Psoas muscle (tissue), 8 donors: ENCODE results near the gene CASZ1. TPM values are rescaled to one million over a fixed set of nuclear protein-coding genes. Genes with fewer than 3 reads are reported as not detected.
A peak's percentile ranks its signal among the peaks of the same experiment; 100 is the strongest.

ENCODE experiments used
- ATAC-seq, 4 donors: fragments of 200-7000 bp; cut with Tn5 transposase; one replicate each; pipeline ENCODE4 v1.9.1; 2020; ENCODE audit warnings: moderate library complexity in 3 of 4, mild to moderate bottlenecking in 2 of 4
- DNase-seq, 2 donors: peaks; one replicate each; pipeline ENCODE4 v3.0.0-alpha.2; 2020
- H3K27ac ChIP-seq: fragments of 200-600 bp; one replicate; pipeline ENCODE4 v1.8.0; 2022
- H3K27me3 ChIP-seq, 3 donors: fragments of 200-600 bp in 1 of 3; one replicate each; pipeline versions ENCODE4 v1.6.1 to v1.8.0; 2013 to 2022; ENCODE audit warnings: low read length in 2 of 3, mild to moderate bottlenecking in 2 of 3, moderate library complexity in 1 of 3; ENCODE audit not compliant: insufficient read depth in 3 of 3
- H3K36me3 ChIP-seq, 2 donors: fragments of 200-600 bp in 1 of 2; one replicate each; pipeline versions ENCODE4 v1.6.1 to v1.8.0; 2013 to 2022; ENCODE audit warnings: low read depth in 1 of 2, mild to moderate bottlenecking in 1 of 2, moderate library complexity in 1 of 2; ENCODE audit not compliant: insufficient read depth in 1 of 2
- H3K4me1 ChIP-seq: fragments of 200-600 bp; one replicate; pipeline ENCODE4 v1.8.0; 2022
- H3K4me3 ChIP-seq: fragments of 200-600 bp; one replicate; pipeline ENCODE4 v1.8.0; 2022; ENCODE audit warnings: mild to moderate bottlenecking
- H3K9me3 ChIP-seq: fragments of 200-600 bp; one replicate; pipeline ENCODE4 v1.8.0; 2022
- WGBS, 3 donors: extraction: QIAGEN DNeasy Blood & Tissue Kit; methylation state at CpG; one replicate each; pipeline versions ENCODE4 v1.1.6 to v1.1.7; 2013; 5-methylcytosine and 5-hydroxymethylcytosine counted together
- intact Hi-C, 2 donors: fragments of 100-400 bp; cut with DNase I; formaldehyde crosslinking; loops; one replicate each; pipeline versions ENCODE4 v1.11.0 to v1.14.2; 2022
- polyA plus RNA-seq, 3 donors: library from polyadenylated mRNA; stranded (reverse); fragments of 200-250 nt; gene quantifications; one replicate each; pipeline ENCODE4 v1.2.3, GENCODE V29; 2013
- total RNA-seq, 4 donors: library from RNA; stranded (reverse); fragmentation: NEBNext Ultra II Directional in 2 of 4; extraction: Animal tissue kit (Norgen Biotek cat#: 25700) in 2 of 4; gene quantifications; one replicate each; pipeline versions ENCODE4 v1.2.1 to v1.2.4, GENCODE V29; 2021 to 2023
- TF ChIP-seq, protein P1 (sequence below): fragments of 200-600 bp; IDR thresholded peaks from one replicate; pipeline ENCODE4 v1.8.0; 2022; ENCODE audit warnings: antibody characterized with exemption
- donor health status: healthy with polysubstance abuse.
- donor health status: DM: no; HTN: no; CAD: no; lungs with moderate emphysema.
- donor health status: Bipolar disorder and iron deficiency.
- donor health status: healthy.
- donor health status: DM: yes; HTN: yes; CAD: no.
- donor health status: DM: no; HTN: no; CAD: no.
- donor health status: DM: no; HTN: no; CAD: no.
- donor health status: DM: yes; HTN: yes; CAD: no.

The CASZ1 gene
- total and polyA plus RNA-seq, 7 donors: 2.6 to 83.3 (median 53.1) TPM

DNA sequence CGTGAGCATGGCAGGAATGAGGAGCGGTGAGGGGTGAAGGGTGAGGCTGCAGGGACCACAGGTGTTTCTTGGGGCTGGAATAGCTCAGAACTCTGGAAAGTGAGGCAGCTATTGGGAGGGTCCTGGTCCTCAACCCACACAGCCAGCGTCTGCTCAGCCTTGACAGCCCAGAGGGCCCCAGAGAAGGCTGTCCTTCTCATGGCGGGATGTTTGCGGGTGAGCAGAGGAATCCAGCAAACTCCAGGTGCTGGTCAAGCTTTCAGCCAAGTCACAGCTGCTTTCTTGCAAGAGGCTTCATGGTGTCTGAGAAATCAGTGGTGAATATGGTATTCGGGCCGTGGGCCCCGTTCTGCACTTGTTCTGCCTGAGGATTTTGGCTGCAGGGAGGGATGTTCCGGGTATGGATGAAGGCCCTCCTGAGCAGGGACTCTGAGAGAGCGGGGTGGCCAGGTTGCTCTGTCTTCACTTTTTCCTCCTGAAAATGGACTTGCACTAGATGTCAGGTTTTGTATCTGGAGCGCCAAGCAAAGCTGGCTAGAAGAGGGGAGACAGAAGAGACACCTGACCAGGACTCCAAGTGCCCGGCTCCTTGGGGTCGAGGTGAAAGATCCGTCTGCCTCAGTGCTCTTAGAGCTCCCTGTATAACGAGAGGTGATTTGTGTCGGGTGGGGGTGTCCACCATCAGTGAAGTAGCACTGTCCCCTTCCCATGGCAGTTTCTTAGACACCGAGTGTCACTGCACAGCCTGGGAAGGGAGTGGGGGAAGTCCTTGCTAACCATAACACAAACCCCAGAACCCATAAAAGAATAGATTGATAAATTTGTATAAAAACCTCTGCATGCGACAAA lies 181.8 kb downstream of the CASZ1 start:
- Histone ChIP-seq H3K36me3 (peaks cover 0 to 5% of the 10 kb centered on the region in 2 donors), H3K27me3 (no peaks in the 10 kb centered on the region), H3K4me1 (peaks cover 12% of the 10 kb centered on the region), H3K4me3 (no peak overlapping the region), H3K9me3 (no peaks in the 10 kb centered on the region), H3K27ac (no peak overlapping the region)
- ATAC-seq (no peak), DNase-seq (no peak)
- TF ChIP-seq, protein P1, sequence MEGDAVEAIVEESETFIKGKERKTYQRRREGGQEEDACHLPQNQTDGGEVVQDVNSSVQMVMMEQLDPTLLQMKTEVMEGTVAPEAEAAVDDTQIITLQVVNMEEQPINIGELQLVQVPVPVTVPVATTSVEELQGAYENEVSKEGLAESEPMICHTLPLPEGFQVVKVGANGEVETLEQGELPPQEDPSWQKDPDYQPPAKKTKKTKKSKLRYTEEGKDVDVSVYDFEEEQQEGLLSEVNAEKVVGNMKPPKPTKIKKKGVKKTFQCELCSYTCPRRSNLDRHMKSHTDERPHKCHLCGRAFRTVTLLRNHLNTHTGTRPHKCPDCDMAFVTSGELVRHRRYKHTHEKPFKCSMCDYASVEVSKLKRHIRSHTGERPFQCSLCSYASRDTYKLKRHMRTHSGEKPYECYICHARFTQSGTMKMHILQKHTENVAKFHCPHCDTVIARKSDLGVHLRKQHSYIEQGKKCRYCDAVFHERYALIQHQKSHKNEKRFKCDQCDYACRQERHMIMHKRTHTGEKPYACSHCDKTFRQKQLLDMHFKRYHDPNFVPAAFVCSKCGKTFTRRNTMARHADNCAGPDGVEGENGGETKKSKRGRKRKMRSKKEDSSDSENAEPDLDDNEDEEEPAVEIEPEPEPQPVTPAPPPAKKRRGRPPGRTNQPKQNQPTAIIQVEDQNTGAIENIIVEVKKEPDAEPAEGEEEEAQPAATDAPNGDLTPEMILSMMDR: no peak
- intact Hi-C loops: no loop called here
- WGBS, 3 donors: 91 to 97% (median 93%) methylated on average over 18 of the region's 18 CpGs

DNA sequence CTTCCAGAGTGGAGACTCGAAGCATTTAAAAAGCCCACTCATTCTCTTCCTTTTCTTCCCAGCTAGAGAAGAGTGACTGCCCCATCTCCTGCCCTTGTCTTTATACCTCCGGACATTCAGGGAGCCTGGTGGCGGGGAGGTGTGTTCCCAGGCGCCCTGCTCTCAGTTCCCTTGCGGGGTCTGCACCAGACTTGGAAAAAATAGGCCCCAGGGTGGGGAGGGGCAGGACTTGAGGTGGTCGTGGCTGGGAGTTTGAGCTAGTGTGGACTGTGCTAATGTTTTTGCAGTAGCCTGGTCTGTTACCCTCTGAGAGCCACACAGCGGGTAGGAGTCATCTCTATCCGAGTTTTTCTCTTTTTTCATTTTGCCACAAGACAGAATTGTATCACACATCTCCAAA lies 182.6 kb downstream of the CASZ1 start:
- no peak for DNase-seq
- intact Hi-C loops: no loop called here
- H3K4me1 ChIP-seq: peaks cover 12% of the 10 kb centered on the region
- 94 to 95% (median 94%) methylated on average over 8 of the region's 8 CpGs for WGBS, 3 donors
- H3K4me3 ChIP-seq: no peak overlapping the region
- no peak overlapping the region for H3K27ac ChIP-seq
- H3K36me3 ChIP-seq: peaks cover 0 to 5% of the 10 kb centered on the region in 2 donors
- no peak for ATAC-seq
- no peaks in the 10 kb centered on the region for H3K9me3 ChIP-seq
- TF ChIP-seq, protein P1: no peak
- no peaks in the 10 kb centered on the region for H3K27me3 ChIP-seq

DNA sequence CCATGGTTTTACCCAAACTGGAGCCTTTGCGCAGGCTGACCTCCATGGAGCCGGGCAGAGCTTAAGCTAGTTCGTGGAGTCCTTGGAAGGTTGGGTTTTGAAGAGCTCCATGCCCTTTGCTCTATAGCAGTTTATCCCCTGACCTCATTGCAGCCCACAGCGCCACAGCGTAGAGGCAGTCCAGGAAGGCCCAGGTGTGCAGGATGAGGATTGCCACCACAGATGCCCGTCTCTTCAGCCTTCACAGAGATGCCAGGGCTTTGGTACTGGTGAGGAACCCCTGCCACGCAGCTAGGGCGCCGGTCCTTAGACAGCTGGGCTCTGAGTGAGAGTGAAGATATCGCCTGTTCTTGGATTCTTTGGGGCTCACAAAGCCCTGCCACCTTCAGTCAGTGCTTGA lies 183.1 kb downstream of the CASZ1 start:
- TF ChIP-seq, protein P1: no peak
- Histone ChIP-seq H3K4me1 (peaks cover 12% of the 10 kb centered on the region), H3K27ac (no peak overlapping the region), H3K4me3 (no peak overlapping the region), H3K27me3 (no peaks in the 10 kb centered on the region), H3K36me3 (peaks cover 0 to 2% of the 10 kb centered on the region in 2 donors), H3K9me3 (no peaks in the 10 kb centered on the region)
- ATAC-seq: no peak
- intact Hi-C loops: no loop called here
- no peak for DNase-seq
- WGBS, 3 donors: 93 to 98% (median 95%) methylated on average over 10 of the region's 10 CpGs

DNA sequence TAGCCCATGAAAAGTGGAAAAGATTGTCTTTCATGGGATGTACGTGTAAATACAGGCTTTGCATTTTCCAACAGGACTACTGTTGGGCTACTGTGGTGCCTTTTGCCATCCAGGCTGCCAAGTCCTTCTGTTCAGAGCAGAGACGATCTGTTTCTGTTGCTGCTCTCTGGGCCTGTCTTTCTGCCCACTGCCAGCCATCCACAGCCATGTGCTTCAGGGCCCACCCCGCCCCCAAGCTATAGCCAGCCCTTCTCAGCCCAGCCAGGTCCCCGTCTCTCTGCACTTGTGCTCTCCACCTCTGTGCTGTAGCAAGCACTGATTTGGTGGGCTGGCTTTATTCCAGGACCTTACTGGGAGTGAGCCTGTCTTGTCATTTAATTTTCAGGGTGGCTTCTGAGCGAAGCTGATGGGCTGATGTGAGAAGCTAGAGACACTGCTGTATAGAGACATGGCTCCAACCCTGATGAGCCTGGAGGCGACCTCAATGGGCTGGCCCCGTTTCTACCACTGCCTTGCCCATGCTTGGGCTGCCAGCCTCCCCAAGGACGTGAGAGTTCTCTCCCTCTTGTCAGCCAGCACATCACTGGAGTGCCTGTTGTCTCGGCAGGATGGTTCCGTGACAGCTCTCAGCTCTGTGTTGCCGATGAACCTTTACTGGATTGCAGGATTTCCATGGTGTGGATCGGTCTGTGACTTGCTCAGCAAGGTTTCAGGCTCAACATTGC lies 183.8 kb downstream of the CASZ1 start:
- H3K4me3 ChIP-seq: no peak overlapping the region
- peak; percentile 16 to 45 (median 29) for ATAC-seq
- no peaks in the 10 kb centered on the region for H3K9me3 ChIP-seq
- intact Hi-C loops: no loop called here
- peaks cover 12% of the 10 kb centered on the region for H3K4me1 ChIP-seq
- H3K27ac ChIP-seq: peak overlapping the region; percentile 46
- WGBS, 3 donors: 42 to 78% (median 53%) methylated on average over 12 of the region's 12 CpGs
- no peak for DNase-seq
- H3K36me3 ChIP-seq: no peaks in the 10 kb centered on the region
- TF ChIP-seq, protein P1: no peak
- no peaks in the 10 kb centered on the region for H3K27me3 ChIP-seq
